ENCODE measurements around the gene PTX3. TPM values are rescaled to one million over a fixed set of nuclear protein-coding genes. Genes with fewer than 3 reads are reported as not detected.

PTX3 gene
- total and polyA plus RNA-seq, 2 donors (not counting 1 experiment from before 2014, with no cell fraction given), result 464 to 555 TPM

GRCh38 chr3:157479464-157480243 lies 43.0 kb downstream of the PTX3 start:
- peaks cover 5% of the 10 kb centered on the region for H3K4me1 ChIP-seq (ENCODE audit: control insufficient read depth, extremely low read depth, insufficient read depth, low read length)
- no peaks in the 10 kb centered on the region for H3K27me3 ChIP-seq (ENCODE audit: control insufficient read depth, insufficient read depth, low read length)
- no peak overlapping the region for H3K9ac ChIP-seq (ENCODE audit: insufficient read depth, low read length)
- H3K79me2 ChIP-seq (ENCODE audit: control insufficient read depth, insufficient read depth, low read length), result no peaks in the 10 kb centered on the region
- no peaks in the 10 kb centered on the region for H3K9me3 ChIP-seq (ENCODE audit: control insufficient read depth, insufficient read depth, low read depth, low read length)
- no peak for DNase-seq (ENCODE audit: low read depth in 2 of 2)
- TF ChIP-seq EZH2 (IDR thresholded peaks at IDR 0.05; ENCODE audit: low read length, missing control alignments) (no peak), CTCF (conservative IDR thresholded peaks at IDR 0.05 in 1 of 2, IDR thresholded peaks at IDR 0.05 in 1 of 2; ENCODE audit: low read depth in 1 of 2, low read length in 2 of 2) (no peak)
- no peak overlapping the region for H3K4me2 ChIP-seq (ENCODE audit: extremely low read depth, insufficient read depth, low read length)
- no peak overlapping the region for H3K27ac ChIP-seq (ENCODE audit: insufficient read depth, low read length)
- no peak overlapping the region for H2AFZ ChIP-seq (ENCODE audit: low read length)
- H4K20me1 ChIP-seq (ENCODE audit: control insufficient read depth, extremely low read depth, insufficient read depth, low read length), result no peaks in the 10 kb centered on the region
- no peak overlapping the region for H3K4me3 ChIP-seq (replicated peaks in 1 of 4; ENCODE audit: control extremely low read depth in 1 of 4, insufficient read depth in 1 of 4, low read depth in 3 of 4, low read length in 4 of 4)
- H3K36me3 ChIP-seq (ENCODE audit: control insufficient read depth, insufficient read depth, low read length), result no peaks in the 10 kb centered on the region

GRCh38 chr3:157487339-157487738 lies 50.7 kb downstream of the PTX3 start:
- no peak overlapping the region for H3K4me2 ChIP-seq (ENCODE audit: extremely low read depth, insufficient read depth, low read length)
- no peak overlapping the region for H2AFZ ChIP-seq (ENCODE audit: low read length)
- no peaks in the 10 kb centered on the region for H4K20me1 ChIP-seq (ENCODE audit: control insufficient read depth, extremely low read depth, insufficient read depth, low read length)
- no peak overlapping the region for H3K9ac ChIP-seq (ENCODE audit: insufficient read depth, low read length)
- H3K79me2 ChIP-seq (ENCODE audit: control insufficient read depth, insufficient read depth, low read length), result no peaks in the 10 kb centered on the region
- H3K9me3 ChIP-seq (ENCODE audit: control insufficient read depth, insufficient read depth, low read depth, low read length), result no peaks in the 10 kb centered on the region
- peak in 1 of 2 donors; percentile 61 for DNase-seq (ENCODE audit: low read depth in 2 of 2)
- TF ChIP-seq EZH2 (IDR thresholded peaks at IDR 0.05; ENCODE audit: low read length, missing control alignments), result no peak
- no peak for TF ChIP-seq CTCF (conservative IDR thresholded peaks at IDR 0.05 in 1 of 2, IDR thresholded peaks at IDR 0.05 in 1 of 2; ENCODE audit: low read depth in 1 of 2, low read length in 2 of 2)
- H3K27ac ChIP-seq (ENCODE audit: insufficient read depth, low read length), result no peak overlapping the region
- H3K36me3 ChIP-seq (ENCODE audit: control insufficient read depth, insufficient read depth, low read length), result no peaks in the 10 kb centered on the region
- no peak overlapping the region for H3K4me3 ChIP-seq (replicated peaks in 1 of 4; ENCODE audit: control extremely low read depth in 1 of 4, insufficient read depth in 1 of 4, low read depth in 3 of 4, low read length in 4 of 4)
- peaks cover 2% of the 10 kb centered on the region for H3K4me1 ChIP-seq (ENCODE audit: control insufficient read depth, extremely low read depth, insufficient read depth, low read length)
- H3K27me3 ChIP-seq (ENCODE audit: control insufficient read depth, insufficient read depth, low read length), result no peaks in the 10 kb centered on the region

- Histone ChIP-seq H3K9me3 (ENCODE audit: control insufficient read depth, insufficient read depth, low read depth, low read length) (no peaks in the 10 kb centered on the region), H3K27me3 (ENCODE audit: control insufficient read depth, insufficient read depth, low read length) (no peaks in the 10 kb centered on the region), H3K4me2 (ENCODE audit: extremely low read depth, insufficient read depth, low read length) (no peak overlapping the region), H3K27ac (ENCODE audit: insufficient read depth, low read length) (no peak overlapping the region), H2AFZ (ENCODE audit: low read length) (no peak overlapping the region), H3K4me1 (ENCODE audit: control insufficient read depth, extremely low read depth, insufficient read depth, low read length) (peaks cover 2% of the 10 kb centered on the region), H3K4me3 (replicated peaks in 1 of 4; ENCODE audit: control extremely low read depth in 1 of 4, insufficient read depth in 1 of 4, low read depth in 3 of 4, low read length in 4 of 4) (no peak overlapping the region), H3K36me3 (ENCODE audit: control insufficient read depth, insufficient read depth, low read length) (no peaks in the 10 kb centered on the region), H4K20me1 (ENCODE audit: control insufficient read depth, extremely low read depth, insufficient read depth, low read length) (no peaks in the 10 kb centered on the region), H3K79me2 (ENCODE audit: control insufficient read depth, insufficient read depth, low read length) (no peaks in the 10 kb centered on the region), H3K9ac (ENCODE audit: insufficient read depth, low read length) (no peak overlapping the region)
- TF ChIP-seq EZH2 (IDR thresholded peaks at IDR 0.05; ENCODE audit: low read length, missing control alignments), result no peak
- no peak for TF ChIP-seq CTCF (conservative IDR thresholded peaks at IDR 0.05 in 1 of 2, IDR thresholded peaks at IDR 0.05 in 1 of 2; ENCODE audit: low read depth in 1 of 2, low read length in 2 of 2)
- DNase-seq (ENCODE audit: low read depth in 2 of 2), result no peak
These were observed 51.5 kb downstream of the PTX3 start for GRCh38 chr3:157488144-157488543.

Data from fibroblast of lung (primary cell).